ENCODE data around the gene ZKSCAN4. TPM values are rescaled to one million over a fixed set of nuclear protein-coding genes. Genes with fewer than 3 reads are reported as not detected.
A peak's percentile ranks its signal among the peaks of the same experiment; 100 is the strongest.

Gene ZKSCAN4
- total RNA-seq, 1 experiment from 2014 or later, result 7.3 TPM

DNA sequence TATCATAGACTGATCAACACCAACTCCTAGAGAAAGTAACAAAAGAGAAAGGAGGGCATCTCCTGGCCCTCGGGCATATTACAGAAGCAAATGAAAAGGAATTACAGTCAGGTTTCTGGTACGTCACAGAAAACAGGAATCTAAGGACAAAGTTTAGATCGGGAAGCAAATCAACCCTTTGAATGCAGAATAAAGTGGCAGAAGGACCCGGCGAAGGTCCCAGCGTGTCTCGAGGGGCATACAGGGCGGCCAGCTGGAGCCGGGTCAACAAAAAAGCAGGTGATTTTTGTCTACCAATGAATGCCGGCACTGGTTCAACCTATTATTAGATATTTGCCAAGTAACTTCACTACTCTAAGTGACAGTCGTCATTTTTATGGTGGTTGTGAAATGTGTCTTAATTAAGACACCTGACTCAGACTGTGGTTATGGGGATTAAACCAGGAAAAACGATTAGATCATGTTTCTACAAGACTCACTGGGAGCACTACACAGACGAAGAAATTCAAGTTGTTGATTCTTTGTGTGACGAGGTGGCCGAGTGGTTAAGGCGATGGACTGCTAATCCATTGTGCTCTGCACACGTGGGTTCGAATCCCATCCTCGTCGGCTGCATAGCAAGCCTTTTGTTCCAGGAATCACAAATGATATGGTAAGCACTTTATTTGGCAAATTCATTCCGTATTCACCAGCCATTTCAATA lies 39.4 kb downstream of the ZKSCAN4 start:
- Mint-ChIP-seq H3K27me3 (ENCODE audit: low read depth) (peaks cover 98% of the 10 kb centered on the region), H3K27ac (peak overlapping the region; percentile 38; the same call in 1 of the 2 replicates), H3K4me3 (peak overlapping the region; percentile 88), H3K9me3 (no peaks in the 10 kb centered on the region), H3K4me1 (peaks cover 40% of the 10 kb centered on the region), H3K36me3 (no peaks in the 10 kb centered on the region)
- ChIA-PET POLR2A (no interaction called here), CTCF (interaction anchor here (1.4 kb wide), 1 partner anchor 71 kb away, joined by 4 read pairs; the partner anchor contains the start of gene ZKSCAN8)
- no peak for TF ChIP-seq SOX15 (CRISPR knock-in tag; IDR thresholded peaks at IDR 0.05)
- no peak for TF ChIP-seq ZNF232 (CRISPR knock-in tag; IDR thresholded peaks at IDR 0.05)
- TF ChIP-seq RELA (CRISPR knock-in tag; IDR thresholded peaks at IDR 0.05; ENCODE audit: borderline replicate concordance), result no peak
- peak; percentile 58; the same call in 1 of the 2 replicates for TF ChIP-seq FOXK1 (CRISPR knock-in tag; IDR thresholded peaks at IDR 0.05)
- TF ChIP-seq KAT7 (CRISPR knock-in tag; IDR thresholded peaks at IDR 0.05; ENCODE audit: borderline replicate concordance), result no peak
- 0 out of 2 replicates have a peak, but pooled peaks have one; percentile 10 for TF ChIP-seq MXD4 (CRISPR knock-in tag; IDR thresholded peaks at IDR 0.05; ENCODE audit: borderline replicate concordance)
- no peak for TF ChIP-seq NR3C1 (CRISPR knock-in tag; conservative IDR thresholded peaks at IDR 0.05; ENCODE audit: low read depth)
- TF ChIP-seq, protein P1, sequence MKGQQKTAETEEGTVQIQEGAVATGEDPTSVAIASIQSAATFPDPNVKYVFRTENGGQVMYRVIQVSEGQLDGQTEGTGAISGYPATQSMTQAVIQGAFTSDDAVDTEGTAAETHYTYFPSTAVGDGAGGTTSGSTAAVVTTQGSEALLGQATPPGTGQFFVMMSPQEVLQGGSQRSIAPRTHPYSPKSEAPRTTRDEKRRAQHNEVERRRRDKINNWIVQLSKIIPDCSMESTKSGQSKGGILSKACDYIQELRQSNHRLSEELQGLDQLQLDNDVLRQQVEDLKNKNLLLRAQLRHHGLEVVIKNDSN (CRISPR knock-in tag; IDR thresholded peaks at IDR 0.05), result 0 out of 2 replicates have a peak, but pooled peaks have one; percentile 13
- TF ChIP-seq, protein P2, sequence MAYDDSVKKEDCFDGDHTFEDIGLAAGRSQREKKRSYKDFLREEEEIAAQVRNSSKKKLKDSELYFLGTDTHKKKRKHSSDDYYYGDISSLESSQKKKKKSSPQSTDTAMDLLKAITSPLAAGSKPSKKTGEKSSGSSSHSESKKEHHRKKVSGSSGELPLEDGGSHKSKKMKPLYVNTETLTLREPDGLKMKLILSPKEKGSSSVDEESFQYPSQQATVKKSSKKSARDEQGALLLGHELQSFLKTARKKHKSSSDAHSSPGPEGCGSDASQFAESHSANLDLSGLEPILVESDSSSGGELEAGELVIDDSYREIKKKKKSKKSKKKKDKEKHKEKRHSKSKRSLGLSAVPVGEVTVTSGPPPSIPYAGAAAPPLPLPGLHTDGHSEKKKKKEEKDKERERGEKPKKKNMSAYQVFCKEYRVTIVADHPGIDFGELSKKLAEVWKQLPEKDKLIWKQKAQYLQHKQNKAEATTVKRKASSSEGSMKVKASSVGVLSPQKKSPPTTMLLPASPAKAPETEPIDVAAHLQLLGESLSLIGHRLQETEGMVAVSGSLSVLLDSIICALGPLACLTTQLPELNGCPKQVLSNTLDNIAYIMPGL (CRISPR knock-in tag; IDR thresholded peaks at IDR 0.05), result 0 out of 2 replicates have a peak, but pooled peaks have one; percentile 30
- ATAC-seq, result peak; percentile 38
- DNase-seq (ENCODE audit: low spot score), result peak; percentile 89

DNA sequence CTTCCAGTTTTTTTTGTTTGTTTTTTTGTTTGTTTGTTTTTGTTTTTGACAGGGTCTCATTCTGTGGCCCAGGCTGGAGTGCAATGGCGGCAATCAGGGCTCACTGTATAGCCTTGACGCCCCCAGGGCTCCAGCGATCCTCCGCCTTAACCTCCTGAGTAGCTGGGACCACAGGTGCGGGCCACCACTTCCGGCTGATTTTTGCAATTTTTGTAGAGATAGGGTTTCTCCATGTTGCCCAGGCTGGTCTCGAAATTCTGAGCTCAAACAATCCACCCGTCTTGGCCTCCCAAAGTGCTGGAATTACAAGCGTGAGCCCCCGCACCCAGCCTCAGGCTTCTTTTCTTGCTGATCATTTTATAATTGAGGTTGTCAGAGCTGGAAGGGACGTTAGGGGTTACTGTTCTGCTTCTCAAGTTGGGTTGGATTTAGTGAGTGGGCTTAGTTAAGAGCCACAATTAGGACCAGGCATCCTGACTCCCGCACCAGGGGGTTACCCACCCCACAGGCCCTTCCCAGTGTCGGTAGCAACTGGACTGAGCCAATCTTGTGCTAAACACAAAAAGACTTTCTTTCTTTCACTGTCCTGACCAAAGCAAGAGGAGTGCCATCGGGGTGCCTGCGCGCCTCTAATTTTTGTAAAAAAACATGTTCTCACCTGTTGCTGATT lies 40.1 kb downstream of the ZKSCAN4 start:
- CTCF ChIA-PET, result interaction anchor here (1.4 kb wide), 1 partner anchor 70 kb away, joined by 4 read pairs; the partner anchor contains the start of gene ZKSCAN8
- Mint-ChIP-seq H3K9me3 (no peaks in the 10 kb centered on the region), H3K4me1 (peaks cover 43% of the 10 kb centered on the region), H3K27me3 (ENCODE audit: low read depth) (peaks cover 98% of the 10 kb centered on the region), H3K36me3 (no peaks in the 10 kb centered on the region), H3K27ac (peak overlapping the region; percentile 38; the same call in 1 of the 2 replicates), H3K4me3 (peak overlapping the region; percentile 88)
- TF ChIP-seq, protein P3, sequence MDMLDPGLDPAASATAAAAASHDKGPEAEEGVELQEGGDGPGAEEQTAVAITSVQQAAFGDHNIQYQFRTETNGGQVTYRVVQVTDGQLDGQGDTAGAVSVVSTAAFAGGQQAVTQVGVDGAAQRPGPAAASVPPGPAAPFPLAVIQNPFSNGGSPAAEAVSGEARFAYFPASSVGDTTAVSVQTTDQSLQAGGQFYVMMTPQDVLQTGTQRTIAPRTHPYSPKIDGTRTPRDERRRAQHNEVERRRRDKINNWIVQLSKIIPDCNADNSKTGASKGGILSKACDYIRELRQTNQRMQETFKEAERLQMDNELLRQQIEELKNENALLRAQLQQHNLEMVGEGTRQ (CRISPR knock-in tag; IDR thresholded peaks at IDR 0.05), result no peak
- TF ChIP-seq ZNF423 (CRISPR knock-in tag; IDR thresholded peaks at IDR 0.05), result 0 out of 2 replicates have a peak, but pooled peaks have one; percentile 1
- ATAC-seq, result peak; percentile 12; the same call in 1 of the 2 replicates
- POLR2A ChIA-PET, result no interaction called here
- DNase-seq (ENCODE audit: low spot score), result no peak

DNA sequence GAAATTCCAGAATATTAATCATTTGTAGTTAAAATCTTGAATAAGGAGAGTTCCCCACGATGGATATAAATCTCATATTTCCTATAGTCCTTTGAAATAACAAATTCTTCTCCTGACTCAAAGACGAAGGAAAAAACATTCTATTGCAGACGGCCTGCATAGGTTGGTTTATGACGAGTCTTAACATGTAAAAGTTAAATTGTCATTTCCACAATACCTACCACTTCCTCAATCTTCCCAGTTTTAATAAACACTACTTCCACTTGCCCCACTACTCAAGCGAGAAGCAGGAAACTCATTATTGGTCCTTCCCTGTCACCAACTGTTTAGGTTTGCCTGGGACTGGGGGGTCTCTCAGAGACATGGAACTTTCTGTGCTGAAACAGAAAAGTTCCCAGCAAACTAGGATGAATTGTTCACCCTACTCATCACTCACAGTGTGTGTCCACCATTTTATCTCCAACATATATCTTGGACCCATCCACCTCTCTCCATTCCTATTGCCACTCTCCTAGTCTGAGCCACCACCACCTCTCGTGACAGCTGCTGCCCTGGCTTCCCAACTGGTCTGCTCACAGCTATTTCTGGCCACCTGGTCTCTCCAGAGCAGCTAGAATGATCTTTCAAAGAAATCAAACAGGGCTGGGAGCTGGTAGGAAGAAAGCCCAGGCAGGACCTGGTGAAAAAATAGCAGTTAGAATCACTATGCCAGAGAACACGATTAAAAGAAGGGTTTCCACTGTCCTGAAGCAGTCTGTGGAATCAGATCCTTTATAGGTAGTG lies 42.1 kb downstream of the ZKSCAN4 start:
- Mint-ChIP-seq H3K4me3 (no peak overlapping the region), H3K36me3 (no peaks in the 10 kb centered on the region), H3K27ac (no peak overlapping the region), H3K9me3 (no peaks in the 10 kb centered on the region), H3K27me3 (ENCODE audit: low read depth) (peaks cover 98% of the 10 kb centered on the region), H3K4me1 (peaks cover 31% of the 10 kb centered on the region)
- ChIA-PET CTCF (no interaction called here), POLR2A (no interaction called here)
- DNase-seq (ENCODE audit: low spot score) (no peak), ATAC-seq (no peak)
- TF ChIP-seq, protein P4, sequence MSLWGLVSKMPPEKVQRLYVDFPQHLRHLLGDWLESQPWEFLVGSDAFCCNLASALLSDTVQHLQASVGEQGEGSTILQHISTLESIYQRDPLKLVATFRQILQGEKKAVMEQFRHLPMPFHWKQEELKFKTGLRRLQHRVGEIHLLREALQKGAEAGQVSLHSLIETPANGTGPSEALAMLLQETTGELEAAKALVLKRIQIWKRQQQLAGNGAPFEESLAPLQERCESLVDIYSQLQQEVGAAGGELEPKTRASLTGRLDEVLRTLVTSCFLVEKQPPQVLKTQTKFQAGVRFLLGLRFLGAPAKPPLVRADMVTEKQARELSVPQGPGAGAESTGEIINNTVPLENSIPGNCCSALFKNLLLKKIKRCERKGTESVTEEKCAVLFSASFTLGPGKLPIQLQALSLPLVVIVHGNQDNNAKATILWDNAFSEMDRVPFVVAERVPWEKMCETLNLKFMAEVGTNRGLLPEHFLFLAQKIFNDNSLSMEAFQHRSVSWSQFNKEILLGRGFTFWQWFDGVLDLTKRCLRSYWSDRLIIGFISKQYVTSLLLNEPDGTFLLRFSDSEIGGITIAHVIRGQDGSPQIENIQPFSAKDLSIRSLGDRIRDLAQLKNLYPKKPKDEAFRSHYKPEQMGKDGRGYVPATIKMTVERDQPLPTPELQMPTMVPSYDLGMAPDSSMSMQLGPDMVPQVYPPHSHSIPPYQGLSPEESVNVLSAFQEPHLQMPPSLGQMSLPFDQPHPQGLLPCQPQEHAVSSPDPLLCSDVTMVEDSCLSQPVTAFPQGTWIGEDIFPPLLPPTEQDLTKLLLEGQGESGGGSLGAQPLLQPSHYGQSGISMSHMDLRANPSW (CRISPR knock-in tag; conservative IDR thresholded peaks at IDR 0.05; ENCODE audit: low read depth), result no peak
- TF ChIP-seq ZNF219 (CRISPR knock-in tag; IDR thresholded peaks at IDR 0.05; ENCODE audit: borderline replicate concordance) (no peak), GABPB1 (CRISPR knock-in tag; IDR thresholded peaks at IDR 0.05) (no peak), TEAD1 (CRISPR knock-in tag; IDR thresholded peaks at IDR 0.05) (no peak)
- TF ChIP-seq, protein P5, sequence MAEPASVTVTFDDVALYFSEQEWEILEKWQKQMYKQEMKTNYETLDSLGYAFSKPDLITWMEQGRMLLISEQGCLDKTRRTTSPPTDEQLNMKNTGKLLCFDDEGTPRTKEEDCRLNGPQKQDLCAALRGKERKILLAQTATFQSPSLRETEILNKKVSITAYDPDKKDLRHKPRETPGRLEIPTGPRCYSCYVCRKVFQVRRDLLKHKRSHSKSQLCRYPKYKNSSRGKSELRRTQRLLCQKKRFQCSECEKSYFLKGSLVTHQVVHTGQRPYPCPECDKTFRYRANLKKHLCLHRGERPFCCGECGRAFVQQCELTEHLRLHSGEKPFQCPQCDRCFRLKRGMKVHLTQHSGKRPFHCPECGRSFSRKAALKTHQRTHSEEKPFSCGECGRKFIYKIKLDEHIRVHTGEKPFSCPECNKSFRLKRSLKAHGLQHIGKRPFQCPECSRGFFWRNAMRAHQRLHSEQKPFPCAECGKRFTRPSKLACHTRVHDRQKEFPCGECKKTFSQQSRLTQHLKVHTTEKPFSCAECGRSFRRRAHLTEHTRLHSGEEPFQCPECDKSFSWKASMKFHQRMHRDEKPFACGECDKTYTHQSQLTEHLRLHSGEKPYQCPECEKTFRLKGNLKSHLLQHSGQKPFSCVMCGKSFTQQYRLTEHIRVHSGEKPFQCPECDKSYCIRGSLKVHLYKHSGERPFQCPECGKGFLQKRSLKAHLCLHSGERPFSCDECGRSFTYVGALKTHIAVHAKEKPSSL (CRISPR knock-in tag; conservative IDR thresholded peaks at IDR 0.05), result no peak
